B cell (primary cell): ENCODE results near the gene ZNF423.

Experiments
- CTCF ChIP-seq: fragments of 200-600 bp; IDR thresholded peaks from one replicate; pipeline ENCODE4 v1.8.0; 2022; ENCODE audit warnings: antibody characterized with exemption, mild to moderate bottlenecking
- EZH2 ChIP-seq: IDR thresholded peaks from 2 replicates; pipeline ENCODE4 v1.6.1; 2012; ENCODE audit warnings: borderline replicate concordance, low read depth, mild to moderate bottlenecking, moderate library complexity, low read length; ENCODE audit not compliant: insufficient read depth, poor library complexity, severe bottlenecking

GRCh38 chr16:49578435-49579024 is 277.4 kb downstream of the ZNF423 start:
- TF ChIP-seq CTCF (no peak), EZH2 (no peak)
